GM12875 (cell line): ENCODE data around the gene RETN.

Experiments used
- H3K4me3 ChIP-seq: one replicate; pipeline ENCODE4 v1.5.1; 2011; ENCODE audit warnings: low read depth, low read length, control low read depth
- CTCF ChIP-seq: IDR thresholded peaks from 2 replicates; pipeline ENCODE4 v1.5.1; 2011; ENCODE audit warnings: low read depth, mild to moderate bottlenecking, control low read depth, inconsistent platforms, low read length, moderate library complexity, borderline replicate concordance; ENCODE audit not compliant: insufficient read depth

The RETN gene

DNA sequence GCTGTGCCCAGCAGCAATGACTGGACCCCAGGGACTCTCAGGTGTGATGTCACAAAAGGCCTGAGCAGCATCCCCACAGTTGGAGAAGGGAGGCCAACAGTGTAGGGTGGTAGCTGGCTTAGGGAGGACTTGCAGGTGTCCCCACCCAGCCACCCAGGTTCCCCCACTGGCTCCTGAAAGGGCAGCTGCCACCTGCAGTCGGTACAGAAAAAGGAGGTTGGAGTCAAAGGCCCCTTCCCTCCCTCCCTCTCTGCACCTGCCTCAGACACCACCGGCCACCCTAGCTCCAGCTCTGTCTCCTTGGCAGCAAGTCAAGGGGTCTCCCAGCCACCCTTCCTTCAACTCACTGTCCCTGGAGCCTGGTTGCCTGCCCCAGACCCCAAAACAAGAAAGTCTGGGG, 35.2 kb upstream of the RETN start, which contains the start of gene PCP2:
TSS of gene PCP2 (minus strand) at position 22 of the 400 bp plus-strand sequence. CDS start 262 bp downstream, outside the sequence.
- no peak within 1 kb of the TSS for H3K4me3 ChIP-seq
- no peak for TF ChIP-seq CTCF

DNA sequence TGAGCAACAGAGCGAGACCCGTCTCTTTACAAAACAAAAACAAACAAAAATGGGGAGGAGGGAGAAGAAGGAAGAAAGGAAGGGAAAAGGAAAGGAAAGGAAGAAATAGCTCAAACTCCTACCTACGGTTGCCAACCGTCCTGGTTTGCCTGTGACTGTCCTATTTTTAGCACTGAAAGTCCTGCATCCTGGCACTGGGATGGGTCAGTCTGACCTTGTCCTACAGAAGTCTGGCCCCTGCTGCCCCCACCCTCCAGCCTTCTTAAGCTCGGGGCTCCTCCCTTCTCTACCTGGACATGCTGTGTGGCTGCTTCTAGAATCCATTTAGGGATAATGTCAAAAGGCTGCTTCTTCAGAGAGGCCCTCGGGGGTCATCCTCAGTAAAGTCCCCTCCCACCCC, 33.2 kb upstream of the RETN start:
- TF ChIP-seq CTCF, result no peak
- H3K4me3 ChIP-seq, result no peak overlapping the region

DNA sequence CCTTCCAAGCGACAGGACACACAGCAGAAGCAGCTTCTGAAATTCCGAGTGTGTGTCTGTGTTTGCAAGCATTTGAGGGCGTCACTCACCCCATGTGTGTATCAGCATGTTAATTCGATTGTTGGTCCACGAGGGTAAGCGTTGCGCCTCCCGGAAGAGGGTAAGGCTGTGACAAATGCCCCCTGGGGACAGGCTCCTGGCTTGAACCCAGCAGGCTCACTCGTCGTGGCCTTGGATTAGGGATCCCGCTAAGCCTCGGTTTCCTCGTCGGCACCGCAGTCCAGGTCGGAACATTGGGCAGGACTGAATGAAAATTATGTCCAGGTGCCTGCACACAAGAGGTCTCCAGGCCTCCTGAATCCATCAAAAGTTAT, 32.5 kb upstream of the RETN start:
- H3K4me3 ChIP-seq, result no peak overlapping the region

GRCh38 chr19:7636691-7637373, 32.0 kb upstream of the RETN start, which contains the start of gene STXBP2:
STXBP2 (plus strand) TSS chr19:7637110; CDS start chr19:7637150, 40 bp downstream.
- peak within 1 kb of the TSS; percentile 66 for H3K4me3 ChIP-seq
- peak; percentile 26; the same call in 1 of the 2 replicates for TF ChIP-seq CTCF

More for the DNA sequence above, 32.5 kb upstream of the RETN start:
- TF ChIP-seq CTCF, result no peak

- H3K4me3 ChIP-seq, result peak overlapping the region; percentile 66
- TF ChIP-seq CTCF, result no peak
Observed at GRCh38 chr19:7637374-7638256, 31.2 kb upstream of the RETN start.

GRCh38 chr19:7638802-7639465, 29.9 kb upstream of the RETN start:
- no peak overlapping the region for H3K4me3 ChIP-seq
- no peak for TF ChIP-seq CTCF
